Activated naive CD4-positive, alpha-beta T cell treated with anti-CD3 and anti-CD28 coated beads, Interleukin-2, amount 50 U/mL, for 16 hours (primary cell): ENCODE data around the gene RSPH6A.

ENCODE experiments used
- DNase-seq: peaks from one replicate; pipeline ENCODE4 v3.0.0-alpha.2; 2020

RSPH6A gene

GRCh38 chr19:45814851-45815480, at the start of gene RSPH6A:
Gene RSPH6A (minus strand): TSS chr19:45815308. CDS start chr19:45815176, 132 bp downstream.
- no peak for DNase-seq

- no peak for DNase-seq
Observed at GRCh38 chr19:45864629-45865082, 49.5 kb upstream of the RSPH6A start.

- DNase-seq = peak; percentile 63
Observed at GRCh38 chr19:45863840-45864628, 48.9 kb upstream of the RSPH6A start, which contains the start of gene FOXA3. Gene FOXA3 (plus strand): TSS chr19:45864326. CDS start chr19:45864457, 131 bp downstream.

- no peak for DNase-seq
Observed at GRCh38 chr19:45863335-45863839, 48.3 kb upstream of the RSPH6A start.

- peak; percentile 99 for DNase-seq
Observed at GRCh38 chr19:45862564-45863334, 47.6 kb upstream of the RSPH6A start, which contains the start of gene SYMPK. Gene SYMPK (minus strand): TSS chr19:45863147. CDS start chr19:45854495, 8,652 bp downstream.

- DNase-seq = no peak
Observed at GRCh38 chr19:45862271-45862563, 47.1 kb upstream of the RSPH6A start.

GRCh38 chr19:45860359-45861259, 45.5 kb upstream of the RSPH6A start:
- no peak for DNase-seq

- no peak for DNase-seq
Observed at GRCh38 chr19:45854167-45854778, 39.2 kb upstream of the RSPH6A start.

GRCh38 chr19:45852983-45853382, 37.9 kb upstream of the RSPH6A start:
- no peak for DNase-seq

- DNase-seq = no peak
Observed at GRCh38 chr19:45852145-45852750, 37.1 kb upstream of the RSPH6A start.

- DNase-seq = no peak
Observed at GRCh38 chr19:45848922-45849321, 33.8 kb upstream of the RSPH6A start.

GRCh38 chr19:45847663-45848062, 32.6 kb upstream of the RSPH6A start:
- no peak for DNase-seq

- no peak for DNase-seq
Observed at GRCh38 chr19:45842198-45842597, 27.1 kb upstream of the RSPH6A start.

- DNase-seq = no peak
Observed at GRCh38 chr19:45834970-45835369, 19.9 kb upstream of the RSPH6A start.

- DNase-seq = no peak
Observed at GRCh38 chr19:45828945-45829344, 13.8 kb upstream of the RSPH6A start.

GRCh38 chr19:45828523-45828922, 13.4 kb upstream of the RSPH6A start:
- DNase-seq = no peak

GRCh38 chr19:45827459-45828093, 12.5 kb upstream of the RSPH6A start:
- no peak for DNase-seq

GRCh38 chr19:45826934-45827333, 11.8 kb upstream of the RSPH6A start:
- no peak for DNase-seq

- no peak for DNase-seq
Observed at GRCh38 chr19:45825917-45826893, 11.1 kb upstream of the RSPH6A start.

GRCh38 chr19:45825263-45825605, 10.1 kb upstream of the RSPH6A start:
- DNase-seq = no peak
